Sigmoid colon (tissue), 7 donors: ENCODE data around the gene KNDC1. TPM values are rescaled to one million over a fixed set of nuclear protein-coding genes. Genes with fewer than 3 reads are reported as not detected.

Source experiments
- DNase-seq: peaks from one replicate; pipeline ENCODE4 v3.0.0-alpha.2; 2019
- H3K27ac ChIP-seq, 4 donors: fragments of 200-600 bp; sonication (generic); one replicate each; pipeline ENCODE4 v1.5.1; 2016 to 2019; ENCODE audit warnings: mild to moderate bottlenecking in 1 of 4
- H3K27me3 ChIP-seq, 3 donors: fragments of 200-600 bp; sonication (generic); one replicate each; pipeline ENCODE4 v1.5.1; 2019; ENCODE audit warnings: mild to moderate bottlenecking in 1 of 3
- H3K36me3 ChIP-seq, 4 donors: fragments of 200-600 bp; sonication (generic); one replicate each; pipeline ENCODE4 v1.5.1; 2016 to 2019
- H3K4me1 ChIP-seq, 4 donors: fragments of 200-600 bp; sonication (generic); one replicate each; pipeline ENCODE4 v1.5.1; 2017 to 2019
- H3K4me3 ChIP-seq, 4 donors: fragments of 200-600 bp; sonication (generic); one replicate each; pipeline ENCODE4 v1.5.1; 2017 to 2019; ENCODE audit warnings: mild to moderate bottlenecking in 2 of 4, moderate library complexity in 1 of 4
- H3K9me3 ChIP-seq, 4 donors: fragments of 200-600 bp in 3 of 4; sonication (generic) in 3 of 4; one replicate each; pipeline versions ENCODE4 v1.5.1 to v1.6.1; 2013 to 2019
- CTCF ChIP-seq, 4 experiments: fragments of 450-650 bp in 3 of 4; fragments of 200-600 bp in 1 of 4; IDR thresholded peaks; one replicate each; pipeline ENCODE4 v1.5.1; 2016 to 2019; ENCODE audit warnings: antibody characterized with exemption in 4 of 4, mild to moderate bottlenecking in 3 of 4, moderate library complexity in 2 of 4
- EP300 ChIP-seq, 4 donors: sonication (generic); formaldehyde crosslinking; IDR thresholded peaks; one replicate each; pipeline ENCODE4 v1.6.1; 2017; ENCODE audit warnings: antibody characterized with exemption in 4 of 4
- POLR2A ChIP-seq, 2 donors: fragments of 450-650 bp; IDR thresholded peaks; one replicate each; pipeline ENCODE4 v1.6.1; 2016; ENCODE audit warnings: antibody characterized with exemption in 2 of 2, mild to moderate bottlenecking in 2 of 2, moderate library complexity in 2 of 2
- POLR2AphosphoS5 ChIP-seq, 4 donors: sonication (generic); formaldehyde crosslinking; IDR thresholded peaks; one replicate each; pipeline ENCODE4 v1.6.1; 2017; ENCODE audit warnings: antibody characterized with exemption in 4 of 4
- whole genome bisulfite sequencing, 2 donors: extraction: QIAGEN DNeasy Blood & Tissue Kit; methylation state at CpG; one replicate each; pipeline ENCODE4 v1.1.7; 2013; 5-methylcytosine and 5-hydroxymethylcytosine counted together
- intact Hi-C: fragments of 100-400 bp; cut with DNase I; formaldehyde crosslinking; loops from one replicate; pipeline ENCODE4 v1.15.1; 2023
- polyA plus RNA-seq, 3 donors: library from polyadenylated mRNA; stranded (reverse); fragments of 200-250 nt; gene quantifications; one replicate each; pipeline ENCODE4 v1.2.3, GENCODE V29; 2013
- total RNA-seq, 4 donors: library from RNA; depleted of rRNA; stranded (reverse); fragments of >200 nt; gene quantifications; one replicate each; pipeline ENCODE4 v1.1.0, GENCODE V29; 2016
- donor health status: healthy with polysubstance abuse.
- donor health status: Bipolar disorder and iron deficiency.
- donor health status: healthy.

Gene KNDC1
- total and polyA plus RNA-seq, 7 donors = under 0.01 to 1.9 (median 0.26) TPM; not detected in 1

GRCh38 chr10:133162178-133162909, 2.3 kb downstream of the KNDC1 start:
- Histone ChIP-seq H3K4me3 (no peak overlapping the region), H3K9me3 (no peaks in the 10 kb centered on the region), H3K27me3 (peaks cover 0 to 84% (median 41%) of the 10 kb centered on the region in 3 donors), H3K36me3 (no peaks in the 10 kb centered on the region), H3K27ac (no peak overlapping the region), H3K4me1 (peaks cover 0 to 22% (median 17%) of the 10 kb centered on the region in 4 donors)
- intact Hi-C loops = no loop called here
- no peak for DNase-seq
- TF ChIP-seq POLR2AphosphoS5 (IDR thresholded peaks at IDR 0.05) = no peak
- no peak for TF ChIP-seq POLR2A (IDR thresholded peaks at IDR 0.05)
- no peak for TF ChIP-seq CTCF (IDR thresholded peaks at IDR 0.05)
- TF ChIP-seq EP300 (IDR thresholded peaks at IDR 0.05) = no peak
- WGBS, 2 donors = 70 to 90% methylated on average over 22 of the region's 22 CpGs

DNA sequence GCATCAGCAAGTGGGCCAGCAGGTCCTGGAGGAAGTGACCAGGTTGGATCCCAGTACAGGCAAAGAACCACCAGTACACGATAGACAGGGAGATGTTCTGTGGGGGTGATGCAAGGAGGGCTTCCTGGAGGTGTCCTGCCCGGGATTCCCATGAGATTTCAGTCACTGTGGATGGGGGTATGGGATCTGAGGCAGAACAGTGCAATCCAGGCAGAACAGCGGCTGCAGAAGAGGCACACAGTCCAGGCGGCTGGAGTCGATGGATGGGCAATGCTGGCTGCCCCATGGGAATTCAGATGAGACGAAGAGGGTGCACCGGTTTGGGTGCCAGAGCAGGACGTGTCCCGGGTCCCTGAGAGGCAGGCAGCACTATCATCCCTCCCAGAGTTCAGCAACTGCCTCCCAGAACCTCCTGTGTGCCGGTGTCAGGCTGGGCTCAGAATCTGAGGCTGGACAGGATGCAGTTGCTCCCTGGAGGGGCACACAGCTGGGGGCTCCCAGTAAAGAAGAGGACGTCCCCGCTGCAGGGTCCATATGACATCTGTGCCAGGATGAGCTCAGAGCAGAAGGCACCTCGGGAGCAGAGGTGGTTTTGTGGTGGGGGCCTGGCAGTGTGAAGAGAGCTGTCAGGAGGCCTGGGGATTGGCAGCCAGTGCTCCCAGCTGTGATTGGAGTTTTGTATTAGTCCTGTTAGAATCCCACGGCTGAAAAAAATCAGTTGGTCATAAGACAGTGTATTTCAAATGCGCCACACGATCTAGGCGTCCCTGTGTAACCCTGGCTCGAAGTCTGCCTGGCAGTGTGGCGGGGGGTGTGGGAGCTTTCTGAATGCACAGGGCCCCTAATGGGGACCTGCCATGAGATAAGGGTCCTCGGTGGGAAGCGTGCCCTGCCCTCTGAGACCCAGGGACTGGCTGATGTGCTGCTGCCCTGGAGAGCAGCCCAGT, 3.2 kb downstream of the KNDC1 start:
- H3K27me3 ChIP-seq = peaks cover 0 to 89% (median 46%) of the 10 kb centered on the region in 3 donors
- no peak overlapping the region for H3K27ac ChIP-seq
- intact Hi-C loops = no loop called here
- H3K4me3 ChIP-seq = no peak overlapping the region
- H3K36me3 ChIP-seq = no peaks in the 10 kb centered on the region
- peaks cover 0 to 22% (median 17%) of the 10 kb centered on the region in 4 donors for H3K4me1 ChIP-seq
- WGBS, 2 donors = 71 to 83% methylated on average over 21 of the region's 21 CpGs
- H3K9me3 ChIP-seq = no peaks in the 10 kb centered on the region
- TF ChIP-seq POLR2AphosphoS5 (IDR thresholded peaks at IDR 0.05) (no peak), EP300 (IDR thresholded peaks at IDR 0.05) (no peak), POLR2A (IDR thresholded peaks at IDR 0.05) (no peak), CTCF (IDR thresholded peaks at IDR 0.05) (no peak)
- DNase-seq = peak; percentile 36

DNA sequence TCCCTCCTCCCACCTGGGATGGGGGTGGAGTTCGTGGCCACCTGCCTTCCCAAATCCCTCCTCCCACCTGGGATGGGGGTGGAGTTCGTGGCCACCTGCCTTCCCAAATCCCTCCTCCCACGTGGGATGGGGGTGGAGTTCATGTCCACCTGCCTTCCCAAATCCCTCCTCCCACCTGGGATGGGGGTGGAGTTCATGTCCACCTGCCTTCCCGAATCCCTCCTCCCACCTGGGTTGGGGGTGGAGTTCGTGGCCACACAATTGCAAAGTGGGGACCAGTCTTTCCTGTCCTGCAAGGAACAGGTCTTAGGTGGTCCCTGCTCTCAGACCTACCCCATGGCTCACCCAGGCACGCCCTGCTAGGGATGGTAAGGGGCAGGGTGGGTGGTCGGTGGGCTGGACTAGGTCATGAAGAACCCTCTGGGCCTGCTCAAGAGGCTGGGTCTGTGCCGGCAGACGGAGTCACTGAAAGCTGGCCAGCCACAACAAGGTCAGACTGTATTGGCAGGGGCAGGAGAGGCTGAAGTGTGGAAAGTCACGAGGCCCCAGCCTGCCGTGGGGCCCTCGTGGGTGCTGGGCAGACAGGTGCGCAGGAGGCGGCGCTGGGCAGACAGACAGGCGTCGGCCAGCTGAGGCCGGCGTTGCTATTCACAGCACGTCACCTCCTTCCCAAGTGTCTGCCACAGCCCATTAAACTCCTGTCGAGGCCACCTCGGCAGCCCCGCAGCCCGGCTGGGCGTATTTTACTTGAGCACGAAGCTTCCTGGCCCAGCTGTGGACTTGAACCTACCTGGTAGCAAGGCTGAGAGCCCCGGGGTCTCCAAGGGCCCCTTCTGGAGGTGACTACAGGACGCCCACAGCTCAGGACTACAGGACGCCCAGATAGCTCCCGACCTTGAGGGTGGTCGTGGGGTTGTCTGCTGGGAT, 4.1 kb downstream of the KNDC1 start:
- H3K27me3 ChIP-seq = peaks cover 0 to 80% (median 50%) of the 10 kb centered on the region in 3 donors
- TF ChIP-seq POLR2A (IDR thresholded peaks at IDR 0.05) (no peak), POLR2AphosphoS5 (IDR thresholded peaks at IDR 0.05) (no peak), EP300 (IDR thresholded peaks at IDR 0.05) (no peak), CTCF (IDR thresholded peaks at IDR 0.05) (no peak)
- no peaks in the 10 kb centered on the region for H3K36me3 ChIP-seq
- DNase-seq = peak; percentile 55
- no peaks in the 10 kb centered on the region for H3K9me3 ChIP-seq
- peaks cover 0 to 22% (median 17%) of the 10 kb centered on the region in 4 donors for H3K4me1 ChIP-seq
- 56 to 78% methylated on average over 31 of the region's 31 CpGs for WGBS, 2 donors
- intact Hi-C loops = no loop called here
- H3K4me3 ChIP-seq = no peak overlapping the region
- no peak overlapping the region for H3K27ac ChIP-seq

DNA sequence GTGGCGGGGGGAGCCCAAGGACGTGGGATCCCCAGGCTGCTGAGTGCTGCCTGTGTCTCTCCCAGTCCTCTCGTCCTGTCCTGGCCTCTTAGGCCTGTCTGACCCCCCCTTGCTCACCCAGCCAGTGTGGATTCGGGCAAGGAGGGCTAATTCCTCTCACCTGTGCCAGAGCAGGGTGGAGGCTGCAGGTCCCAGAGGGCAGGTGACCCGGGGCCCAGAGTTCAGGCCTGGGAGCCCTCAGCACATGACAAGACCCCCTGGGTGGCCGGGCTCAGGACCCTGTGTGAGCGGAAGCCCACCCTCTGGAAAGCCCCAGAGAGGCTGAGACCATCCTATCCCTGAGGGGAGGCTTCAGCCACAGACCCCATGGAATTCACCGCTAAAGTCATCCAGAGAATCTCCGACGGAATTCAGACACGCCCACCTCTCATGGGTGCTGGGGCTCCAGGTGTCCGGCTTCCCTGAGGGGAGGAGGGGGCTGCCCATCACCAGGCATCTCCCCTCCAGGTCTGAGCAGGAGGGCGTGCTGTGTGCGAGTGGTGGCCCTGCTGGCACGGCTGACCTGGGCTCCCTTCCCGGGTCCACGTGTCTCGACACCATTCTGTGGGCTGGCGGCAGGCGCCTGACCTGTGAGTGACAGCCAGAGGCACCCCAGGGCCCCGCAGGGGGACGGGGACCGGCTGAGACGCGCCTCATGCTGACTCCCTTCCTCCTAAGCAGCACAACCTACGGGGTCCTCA, 5.0 kb downstream of the KNDC1 start:
- Histone ChIP-seq H3K4me3 (no peak overlapping the region), H3K4me1 (peaks cover 0 to 18% (median 17%) of the 10 kb centered on the region in 4 donors), H3K36me3 (no peaks in the 10 kb centered on the region), H3K9me3 (no peaks in the 10 kb centered on the region), H3K27ac (no peak overlapping the region), H3K27me3 (peaks cover 0 to 72% (median 50%) of the 10 kb centered on the region in 3 donors)
- WGBS, 2 donors = 78 to 87% methylated on average over 26 of the region's 26 CpGs
- TF ChIP-seq POLR2AphosphoS5 (IDR thresholded peaks at IDR 0.05) = no peak
- TF ChIP-seq POLR2A (IDR thresholded peaks at IDR 0.05) = no peak
- no peak for TF ChIP-seq EP300 (IDR thresholded peaks at IDR 0.05)
- TF ChIP-seq CTCF (IDR thresholded peaks at IDR 0.05) = no peak
- intact Hi-C loops = no loop called here
- peak; percentile 52 for DNase-seq
